Neural cell (in vitro differentiated cells): ENCODE data around the gene C1QTNF3. TPM values are rescaled to one million over a fixed set of nuclear protein-coding genes. Genes with fewer than 3 reads are reported as not detected.

ENCODE experiments used
- H2AFZ ChIP-seq: fragments of 200-600, 300-800 bp; sonication (generic), shearing (Covaris generic); 2 replicates; pipeline ENCODE4 v1.6.0; 2014; ENCODE audit warnings: low read depth, mild to moderate bottlenecking, antibody characterized with exemption, low read length, moderate library complexity
- H3F3A ChIP-seq: fragments of 200-600 bp; shearing (Covaris generic); 2 replicates; pipeline ENCODE4 v1.6.1; 2016; ENCODE audit warnings: mild to moderate bottlenecking, moderate library complexity, mixed read lengths, antibody characterized with exemption, low read length; ENCODE audit not compliant: insufficient read depth, poor library complexity, severe bottlenecking
- H3K27ac ChIP-seq: fragments of 200-600, 300-800 bp; sonication (generic), shearing (Covaris generic); 2 replicates; pipeline ENCODE4 v1.5.1; 2014; ENCODE audit warnings: mild to moderate bottlenecking, low read length, moderate library complexity
- H3K27me3 ChIP-seq: fragments of 300-800, 200-600 bp; sonication (generic), shearing (Covaris generic); 2 replicates; pipeline ENCODE4 v1.6.0; 2014; ENCODE audit warnings: mild to moderate bottlenecking, low read depth, low read length, moderate library complexity; ENCODE audit not compliant: insufficient read depth
- H3K36me3 ChIP-seq: fragments of 300-800, 200-600 bp; sonication (generic), shearing (Covaris generic); 2 replicates; pipeline ENCODE4 v1.5.1; 2014; ENCODE audit warnings: mild to moderate bottlenecking, antibody characterized with exemption, low read length, moderate library complexity; ENCODE audit not compliant: insufficient read depth
- H3K4me2 ChIP-seq: fragments of 300-800, 200-600 bp; sonication (generic), shearing (Covaris generic); 2 replicates; pipeline ENCODE4 v1.6.0; 2014; ENCODE audit warnings: mild to moderate bottlenecking, low read length
- H3K4me3 ChIP-seq: fragments of 300-800, 200-600 bp; sonication (generic), shearing (Covaris generic); 2 replicates; pipeline ENCODE4 v1.5.1; 2014; ENCODE audit warnings: mild to moderate bottlenecking, low read length, moderate library complexity
- H3K79me2 ChIP-seq: fragments of 200-600 bp; shearing (Covaris generic); replicated peaks from 2 replicates; pipeline ENCODE4 v1.6.0; 2014; ENCODE audit warnings: mild to moderate bottlenecking, low read length, moderate library complexity; ENCODE audit not compliant: insufficient read depth
- H3K9ac ChIP-seq: fragments of 300-800, 200-600 bp; sonication (generic), shearing (Covaris generic); 2 replicates; pipeline ENCODE4 v1.6.1; 2016; ENCODE audit warnings: mild to moderate bottlenecking, low read length, mixed read lengths
- H3K9me2 ChIP-seq: fragments of 200-600 bp; shearing (Covaris generic); 2 replicates; pipeline ENCODE4 v1.6.1; 2016; ENCODE audit warnings: mild to moderate bottlenecking, low read length, mixed read lengths; ENCODE audit not compliant: insufficient read depth
- H3K9me3 ChIP-seq: fragments of 200-600, 300-800 bp; sonication (generic), shearing (Covaris generic); 2 replicates; pipeline ENCODE4 v1.6.1; 2016; ENCODE audit warnings: mild to moderate bottlenecking, mixed run types, low read length, moderate library complexity, mixed read lengths
- H4K20me1 ChIP-seq: fragments of 200-600 bp; shearing (Covaris generic); 2 replicates; pipeline ENCODE4 v1.6.1; 2016; ENCODE audit warnings: mild to moderate bottlenecking, mixed run types; ENCODE audit not compliant: insufficient read depth
- EP300 ChIP-seq: fragments of 450-650 bp; conservative IDR thresholded peaks from 2 replicates; pipeline ENCODE4 v1.6.1; 2014; ENCODE audit warnings: antibody characterized with exemption, mild to moderate bottlenecking, moderate library complexity; ENCODE audit not compliant: poor library complexity, severe bottlenecking
- EZH2 ChIP-seq: fragments of 200-600, 300-800 bp; shearing (Covaris generic), sonication (generic); IDR thresholded peaks from 2 replicates; pipeline ENCODE4 v1.6.1; 2014; ENCODE audit warnings: antibody characterized with exemption, low read length, borderline replicate concordance, mild to moderate bottlenecking; ENCODE audit not compliant: insufficient read depth, poor library complexity, severe bottlenecking
- MXI1 ChIP-seq: fragments of 450-650 bp; conservative IDR thresholded peaks from 2 replicates; pipeline ENCODE4 v1.6.1; 2014; ENCODE audit warnings: antibody characterized with exemption, mild to moderate bottlenecking; ENCODE audit not compliant: poor library complexity, severe bottlenecking
- POLR2AphosphoS5 ChIP-seq: IDR thresholded peaks from 2 replicates; pipeline ENCODE4 v1.6.1; 2012
- RAD21 ChIP-seq: fragments of 450-650 bp; conservative IDR thresholded peaks from 2 replicates; pipeline ENCODE4 v1.6.1; 2014; ENCODE audit warnings: antibody characterized with exemption, mild to moderate bottlenecking, moderate library complexity
- SMC3 ChIP-seq: fragments of 450-650 bp; conservative IDR thresholded peaks from 2 replicates; pipeline ENCODE4 v1.6.1; 2014; ENCODE audit warnings: antibody characterized with exemption, mild to moderate bottlenecking, moderate library complexity; ENCODE audit not compliant: poor library complexity
- TAF1 ChIP-seq: IDR thresholded peaks from 2 replicates; pipeline ENCODE4 v1.6.1; 2012; ENCODE audit warnings: low read depth
- polyA plus RNA-seq: library from polyadenylated mRNA; depleted of rRNA; stranded (reverse); fragments of >200 nt; gene quantifications from 2 replicates; pipeline ENCODE4 v1.2.3, GENCODE V29; 2014
- TF ChIP-seq, protein P1 (sequence below): fragments of 450-650 bp; IDR thresholded peaks from 2 replicates; pipeline ENCODE4 v1.5.1; 2014; ENCODE audit warnings: antibody characterized with exemption, mild to moderate bottlenecking, moderate library complexity; ENCODE audit not compliant: poor library complexity, severe bottlenecking
- TF ChIP-seq, protein P2 (sequence below): IDR thresholded peaks from 2 replicates; pipeline ENCODE4 v1.6.1; 2012; ENCODE audit warnings: borderline replicate concordance

C1QTNF3 gene
- polyA plus RNA-seq, 1 donor from 2014 or later, result 33.1 TPM

DNA sequence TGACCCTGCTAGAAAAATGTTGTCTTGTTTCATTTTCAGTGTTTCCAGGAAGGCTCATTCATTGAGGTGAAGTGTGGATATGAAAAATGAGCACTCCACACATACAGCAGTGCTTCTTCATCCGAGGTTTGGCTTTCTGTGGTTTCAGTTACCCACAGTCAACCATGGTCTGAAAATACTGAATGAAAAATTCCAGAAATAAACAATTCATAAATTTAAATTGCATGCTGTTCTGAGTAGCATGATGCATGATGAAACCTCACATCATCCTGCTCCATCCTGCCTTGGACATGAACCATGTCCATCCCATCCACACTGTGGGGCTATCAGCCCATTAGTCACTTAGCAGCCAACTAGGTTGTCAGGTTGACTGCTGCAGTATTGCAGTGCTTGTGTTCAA, 48.2 kb downstream of the C1QTNF3 start:
- Histone ChIP-seq H2AFZ (no peak overlapping the region), H3F3A (no peaks in the 10 kb centered on the region), H3K4me3 (no peak overlapping the region), H3K4me2 (no peak overlapping the region), H3K9me2 (no peaks in the 10 kb centered on the region), H3K9ac (no peak overlapping the region), H3K9me3 (no peaks in the 10 kb centered on the region), H3K36me3 (peaks cover 5% of the 10 kb centered on the region), H3K79me2 (no peaks in the 10 kb centered on the region), H4K20me1 (no peaks in the 10 kb centered on the region), H3K27me3 (no peaks in the 10 kb centered on the region), H3K27ac (no peak overlapping the region)
- no peak for TF ChIP-seq TAF1
- no peak for TF ChIP-seq MXI1
- TF ChIP-seq, protein P1, sequence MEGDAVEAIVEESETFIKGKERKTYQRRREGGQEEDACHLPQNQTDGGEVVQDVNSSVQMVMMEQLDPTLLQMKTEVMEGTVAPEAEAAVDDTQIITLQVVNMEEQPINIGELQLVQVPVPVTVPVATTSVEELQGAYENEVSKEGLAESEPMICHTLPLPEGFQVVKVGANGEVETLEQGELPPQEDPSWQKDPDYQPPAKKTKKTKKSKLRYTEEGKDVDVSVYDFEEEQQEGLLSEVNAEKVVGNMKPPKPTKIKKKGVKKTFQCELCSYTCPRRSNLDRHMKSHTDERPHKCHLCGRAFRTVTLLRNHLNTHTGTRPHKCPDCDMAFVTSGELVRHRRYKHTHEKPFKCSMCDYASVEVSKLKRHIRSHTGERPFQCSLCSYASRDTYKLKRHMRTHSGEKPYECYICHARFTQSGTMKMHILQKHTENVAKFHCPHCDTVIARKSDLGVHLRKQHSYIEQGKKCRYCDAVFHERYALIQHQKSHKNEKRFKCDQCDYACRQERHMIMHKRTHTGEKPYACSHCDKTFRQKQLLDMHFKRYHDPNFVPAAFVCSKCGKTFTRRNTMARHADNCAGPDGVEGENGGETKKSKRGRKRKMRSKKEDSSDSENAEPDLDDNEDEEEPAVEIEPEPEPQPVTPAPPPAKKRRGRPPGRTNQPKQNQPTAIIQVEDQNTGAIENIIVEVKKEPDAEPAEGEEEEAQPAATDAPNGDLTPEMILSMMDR, result no peak
- no peak for TF ChIP-seq SMC3
- no peak for TF ChIP-seq EZH2
- TF ChIP-seq EP300, result no peak
- TF ChIP-seq RAD21, result no peak
- TF ChIP-seq, protein P2, sequence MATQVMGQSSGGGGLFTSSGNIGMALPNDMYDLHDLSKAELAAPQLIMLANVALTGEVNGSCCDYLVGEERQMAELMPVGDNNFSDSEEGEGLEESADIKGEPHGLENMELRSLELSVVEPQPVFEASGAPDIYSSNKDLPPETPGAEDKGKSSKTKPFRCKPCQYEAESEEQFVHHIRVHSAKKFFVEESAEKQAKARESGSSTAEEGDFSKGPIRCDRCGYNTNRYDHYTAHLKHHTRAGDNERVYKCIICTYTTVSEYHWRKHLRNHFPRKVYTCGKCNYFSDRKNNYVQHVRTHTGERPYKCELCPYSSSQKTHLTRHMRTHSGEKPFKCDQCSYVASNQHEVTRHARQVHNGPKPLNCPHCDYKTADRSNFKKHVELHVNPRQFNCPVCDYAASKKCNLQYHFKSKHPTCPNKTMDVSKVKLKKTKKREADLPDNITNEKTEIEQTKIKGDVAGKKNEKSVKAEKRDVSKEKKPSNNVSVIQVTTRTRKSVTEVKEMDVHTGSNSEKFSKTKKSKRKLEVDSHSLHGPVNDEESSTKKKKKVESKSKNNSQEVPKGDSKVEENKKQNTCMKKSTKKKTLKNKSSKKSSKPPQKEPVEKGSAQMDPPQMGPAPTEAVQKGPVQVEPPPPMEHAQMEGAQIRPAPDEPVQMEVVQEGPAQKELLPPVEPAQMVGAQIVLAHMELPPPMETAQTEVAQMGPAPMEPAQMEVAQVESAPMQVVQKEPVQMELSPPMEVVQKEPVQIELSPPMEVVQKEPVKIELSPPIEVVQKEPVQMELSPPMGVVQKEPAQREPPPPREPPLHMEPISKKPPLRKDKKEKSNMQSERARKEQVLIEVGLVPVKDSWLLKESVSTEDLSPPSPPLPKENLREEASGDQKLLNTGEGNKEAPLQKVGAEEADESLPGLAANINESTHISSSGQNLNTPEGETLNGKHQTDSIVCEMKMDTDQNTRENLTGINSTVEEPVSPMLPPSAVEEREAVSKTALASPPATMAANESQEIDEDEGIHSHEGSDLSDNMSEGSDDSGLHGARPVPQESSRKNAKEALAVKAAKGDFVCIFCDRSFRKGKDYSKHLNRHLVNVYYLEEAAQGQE, result no peak
- no peak for TF ChIP-seq POLR2AphosphoS5

- Histone ChIP-seq H3F3A (no peaks in the 10 kb centered on the region), H3K27me3 (no peaks in the 10 kb centered on the region), H3K27ac (no peak overlapping the region), H3K9me2 (no peaks in the 10 kb centered on the region), H3K9ac (no peak overlapping the region), H4K20me1 (no peaks in the 10 kb centered on the region), H3K36me3 (peaks cover 7% of the 10 kb centered on the region), H3K4me2 (no peak overlapping the region), H3K9me3 (no peaks in the 10 kb centered on the region), H2AFZ (no peak overlapping the region), H3K79me2 (no peaks in the 10 kb centered on the region), H3K4me3 (no peak overlapping the region)
- TF ChIP-seq SMC3 (no peak), POLR2AphosphoS5 (no peak), EP300 (no peak), RAD21 (no peak), MXI1 (no peak), TAF1 (no peak), EZH2 (no peak)
- TF ChIP-seq, protein P2, result no peak
- TF ChIP-seq, protein P1, result no peak
Measured at GRCh38 chr5:33992864-33993263, 50.1 kb downstream of the C1QTNF3 start.
